B cell (primary cell): ENCODE measurements around the gene ATP9A.

Source experiments
- EZH2 ChIP-seq: IDR thresholded peaks from 2 replicates; pipeline ENCODE4 v1.6.1; 2012; ENCODE audit warnings: borderline replicate concordance, low read depth, mild to moderate bottlenecking, moderate library complexity, low read length; ENCODE audit not compliant: insufficient read depth, poor library complexity, severe bottlenecking
- TF ChIP-seq, protein P1 (sequence below): fragments of 200-600 bp; IDR thresholded peaks from one replicate; pipeline ENCODE4 v1.8.0; 2022; ENCODE audit warnings: antibody characterized with exemption, mild to moderate bottlenecking

DNA sequence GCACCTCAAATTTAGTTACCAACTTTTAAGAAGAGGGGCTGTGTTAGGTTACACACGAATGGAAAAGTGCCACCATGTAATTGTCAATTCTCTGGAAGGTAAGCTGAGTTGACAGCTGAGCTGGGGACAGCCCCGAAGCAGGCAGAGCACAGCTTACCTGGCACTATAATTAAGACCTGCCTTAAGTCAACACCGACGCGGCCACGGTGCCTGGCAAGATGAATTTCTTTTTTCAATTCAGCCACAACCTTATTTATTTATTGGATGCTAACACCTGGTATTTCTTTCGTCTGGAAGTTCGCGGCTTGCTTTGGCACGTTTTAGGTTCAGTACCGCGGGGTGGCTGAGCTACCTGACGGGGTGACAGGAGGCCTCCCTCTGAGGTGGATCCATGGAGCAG, 185.1 kb downstream of the ATP9A start:
- TF ChIP-seq, protein P1, sequence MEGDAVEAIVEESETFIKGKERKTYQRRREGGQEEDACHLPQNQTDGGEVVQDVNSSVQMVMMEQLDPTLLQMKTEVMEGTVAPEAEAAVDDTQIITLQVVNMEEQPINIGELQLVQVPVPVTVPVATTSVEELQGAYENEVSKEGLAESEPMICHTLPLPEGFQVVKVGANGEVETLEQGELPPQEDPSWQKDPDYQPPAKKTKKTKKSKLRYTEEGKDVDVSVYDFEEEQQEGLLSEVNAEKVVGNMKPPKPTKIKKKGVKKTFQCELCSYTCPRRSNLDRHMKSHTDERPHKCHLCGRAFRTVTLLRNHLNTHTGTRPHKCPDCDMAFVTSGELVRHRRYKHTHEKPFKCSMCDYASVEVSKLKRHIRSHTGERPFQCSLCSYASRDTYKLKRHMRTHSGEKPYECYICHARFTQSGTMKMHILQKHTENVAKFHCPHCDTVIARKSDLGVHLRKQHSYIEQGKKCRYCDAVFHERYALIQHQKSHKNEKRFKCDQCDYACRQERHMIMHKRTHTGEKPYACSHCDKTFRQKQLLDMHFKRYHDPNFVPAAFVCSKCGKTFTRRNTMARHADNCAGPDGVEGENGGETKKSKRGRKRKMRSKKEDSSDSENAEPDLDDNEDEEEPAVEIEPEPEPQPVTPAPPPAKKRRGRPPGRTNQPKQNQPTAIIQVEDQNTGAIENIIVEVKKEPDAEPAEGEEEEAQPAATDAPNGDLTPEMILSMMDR = no peak
- no peak for TF ChIP-seq EZH2
